ENCODE measurements around the gene P2RX6. TPM values are rescaled to one million over a fixed set of nuclear protein-coding genes. Genes with fewer than 3 reads are reported as not detected.
"Not testable (repeated sequence)": the region's sequence is repeated elsewhere in the genome, so short reads cannot be mapped to it uniquely, and the experiment has no call there.

The P2RX6 gene
- total RNA-seq, 5 donors from 2014 or later (not counting 1 experiment from before 2014, with no cell fraction given), result 0.29 to 1.6 (median 1.0) TPM

DNA sequence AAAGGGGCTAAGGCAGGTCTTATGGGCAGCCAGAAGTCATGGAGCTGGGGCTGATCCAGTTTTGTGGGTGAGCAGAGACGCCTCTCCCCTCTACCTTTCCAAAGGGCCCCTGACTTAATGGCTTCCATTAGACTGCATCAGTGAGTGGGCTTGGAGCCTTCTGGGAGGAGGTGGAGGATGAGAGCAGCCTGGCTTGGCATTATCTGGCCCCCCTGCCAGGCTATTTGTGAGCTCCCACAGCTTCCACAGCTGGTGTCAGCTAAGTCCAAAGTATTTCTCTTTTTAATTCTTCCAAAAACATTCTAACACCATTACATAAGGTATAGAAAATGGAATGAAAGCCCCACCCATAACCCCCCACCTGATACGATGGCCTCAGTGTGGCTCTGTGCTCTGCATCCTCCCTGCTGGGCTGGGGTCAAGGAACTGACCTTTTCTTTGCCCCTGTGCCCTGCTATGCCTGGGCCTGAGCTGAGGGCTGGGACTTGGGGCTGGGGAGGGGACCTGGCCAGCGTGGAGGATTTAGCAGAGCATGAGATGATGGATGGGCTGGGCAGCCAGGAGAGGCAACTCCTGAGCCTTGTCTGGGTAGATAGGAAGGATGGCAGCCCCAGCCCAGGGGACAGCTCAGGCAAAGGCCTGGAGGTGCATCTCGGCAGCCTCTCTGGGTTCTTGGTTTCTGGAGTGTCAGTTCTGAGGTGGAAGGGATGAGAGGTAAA is 43.9 kb upstream of the P2RX6 start:
- 85% methylated on average over 1 of the region's 4 CpGs for WGBS (ENCODE audit: insufficient coverage)
- ATAC-seq (replicated peaks in 1 of 4) (no peak), DNase-seq (no peak)
- Mint-ChIP-seq H3K27ac (no peak overlapping the region), H3K4me1 (no peaks in the 10 kb centered on the region), H3K27me3 (no peaks in the 10 kb centered on the region), H3K4me3 (no peak overlapping the region), H3K9me3 (no peaks in the 10 kb centered on the region), H3K36me3 (no peaks in the 10 kb centered on the region)
- Histone ChIP-seq H3K4me3 (ENCODE audit: control insufficient read depth in 1 of 2, extremely low read depth in 1 of 2, low read length in 1 of 2) (no peak overlapping the region), H3K4me1 (ENCODE audit: control insufficient read depth in 1 of 2, extremely low read depth in 1 of 2, insufficient read depth in 2 of 2, low read length in 2 of 2) (no peaks in the 10 kb centered on the region), H3K9me3 (no peaks in the 10 kb centered on the region), H3K27me3 (replicated peaks in 1 of 2; ENCODE audit: control insufficient read depth in 2 of 2, extremely low read depth in 1 of 2, insufficient read depth in 2 of 2, low read length in 1 of 2) (peaks cover 0 to 13% of the 10 kb centered on the region in 2 experiments), H3K36me3 (ENCODE audit: control insufficient read depth in 2 of 2, extremely low read depth in 1 of 2, insufficient read depth in 1 of 2, low read length in 1 of 2) (no peaks in the 10 kb centered on the region), H3K27ac (ENCODE audit: low read length) (no peak overlapping the region)
- ChIA-PET CTCF (no interaction called here), POLR2A (interaction anchor here in 1 of 2 donors (0.6 kb wide), 1 partner anchor 33 kb away, joined by 6 read pairs; no protein-coding TSS in a partner anchor)

DNA sequence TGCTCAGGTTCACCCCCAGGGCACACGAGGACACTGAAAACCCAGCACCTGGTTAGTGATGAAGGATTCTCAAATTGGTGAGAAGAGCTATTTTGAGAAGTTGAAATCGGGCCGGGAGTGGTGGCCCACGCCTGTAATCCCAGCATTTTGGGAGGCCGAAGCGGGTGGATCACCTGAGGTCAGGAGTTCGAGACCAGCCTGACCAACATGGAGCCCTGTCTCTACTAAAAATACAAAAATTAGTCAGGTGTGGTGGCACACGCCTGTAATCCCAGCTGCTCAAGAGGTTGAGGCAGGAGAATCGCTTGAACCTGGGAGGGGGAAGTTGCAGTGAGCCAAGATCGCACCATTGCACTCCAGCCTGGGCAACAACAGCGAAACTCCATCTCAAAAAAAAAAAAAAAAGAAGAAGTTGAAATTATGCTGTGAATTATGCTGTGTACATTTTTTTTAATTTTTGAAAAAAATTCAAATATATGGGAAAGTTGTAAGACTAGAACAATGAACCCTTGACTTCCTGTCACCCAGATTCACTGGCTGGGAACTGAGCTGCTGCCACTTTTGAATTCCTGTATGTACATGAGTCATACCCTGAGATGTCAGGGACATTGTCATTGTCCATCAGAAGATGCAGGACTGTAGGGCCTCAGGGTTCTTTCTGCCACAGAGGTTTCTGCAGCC is 42.8 kb upstream of the P2RX6 start:
- not testable (repeated sequence) for ATAC-seq (replicated peaks in 1 of 4)

DNA sequence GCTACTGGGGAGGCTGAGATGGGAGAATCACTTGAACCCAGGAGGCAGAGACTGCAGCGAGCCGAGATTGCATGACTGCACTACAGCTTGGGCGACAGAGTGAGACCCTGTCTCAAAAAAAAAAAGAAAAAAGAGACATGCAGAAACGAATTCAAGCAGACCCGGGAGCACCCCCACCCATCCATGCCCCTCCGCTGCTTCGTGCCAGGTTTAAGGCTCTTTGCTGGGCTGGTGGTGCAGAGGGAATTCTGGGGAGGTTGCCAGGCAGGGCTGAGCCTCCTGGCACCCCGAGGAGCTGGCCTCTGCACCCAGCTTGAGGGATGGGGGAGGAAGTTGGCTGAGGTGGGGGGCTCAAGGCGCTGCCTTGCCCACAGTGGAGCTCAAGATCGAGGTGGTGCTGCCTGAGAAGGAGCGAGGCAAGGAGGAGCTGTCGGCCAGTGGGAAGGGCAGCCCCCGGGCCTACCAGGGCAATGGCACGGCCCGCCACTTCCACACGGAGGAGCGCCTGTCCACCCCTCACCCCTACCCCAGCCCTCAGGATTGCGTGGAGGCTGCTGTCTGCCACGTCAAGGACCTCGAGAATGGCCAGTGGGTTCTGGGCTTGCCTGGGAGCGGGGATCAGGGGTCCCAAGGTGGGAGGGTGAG is 41.9 kb upstream of the P2RX6 start:
- POLR2A ChIA-PET, result interaction anchor here in 1 of 2 donors (0.5 kb wide), 1 partner anchor 29 kb away, joined by 4 read pairs; no protein-coding TSS in a partner anchor
- WGBS (ENCODE audit: insufficient coverage), result 20% methylated on average over 1 of the region's 21 CpGs
- CTCF ChIA-PET, result no interaction called here
- Histone ChIP-seq H3K4me3 (ENCODE audit: control insufficient read depth in 1 of 2, extremely low read depth in 1 of 2, low read length in 1 of 2) (no peak overlapping the region), H3K27ac (ENCODE audit: low read length) (no peak overlapping the region), H3K36me3 (ENCODE audit: control insufficient read depth in 2 of 2, extremely low read depth in 1 of 2, insufficient read depth in 1 of 2, low read length in 1 of 2) (no peaks in the 10 kb centered on the region), H3K9me3 (no peaks in the 10 kb centered on the region), H3K4me1 (ENCODE audit: control insufficient read depth in 1 of 2, extremely low read depth in 1 of 2, insufficient read depth in 2 of 2, low read length in 2 of 2) (no peaks in the 10 kb centered on the region), H3K27me3 (replicated peaks in 1 of 2; ENCODE audit: control insufficient read depth in 2 of 2, extremely low read depth in 1 of 2, insufficient read depth in 2 of 2, low read length in 1 of 2) (peaks cover 0 to 25% of the 10 kb centered on the region in 2 experiments)
- no peak for DNase-seq
- no peak overlapping the region for H3K4me3 Mint-ChIP-seq
- H3K4me1 Mint-ChIP-seq, result no peaks in the 10 kb centered on the region
- H3K27me3 Mint-ChIP-seq, result peaks cover 0 to 2% of the 10 kb centered on the region in 2 donors
- no peaks in the 10 kb centered on the region for H3K36me3 Mint-ChIP-seq
- H3K9me3 Mint-ChIP-seq, result no peaks in the 10 kb centered on the region
- ATAC-seq (replicated peaks in 1 of 4), result no peak
- H3K27ac Mint-ChIP-seq, result no peak overlapping the region

More for the DNA sequence above, 42.8 kb upstream of the P2RX6 start:
- H3K27ac ChIP-seq (ENCODE audit: low read length); CTCF ChIA-PET; H3K4me1 ChIP-seq (ENCODE audit: control insufficient read depth in 1 of 2, extremely low read depth in 1 of 2, insufficient read depth in 2 of 2, low read length in 2 of 2); H3K4me3 Mint-ChIP-seq; H3K27me3 Mint-ChIP-seq; H3K27ac Mint-ChIP-seq; H3K9me3 Mint-ChIP-seq; H3K9me3 ChIP-seq; H3K4me1 Mint-ChIP-seq; H3K4me3 ChIP-seq (ENCODE audit: control insufficient read depth in 1 of 2, extremely low read depth in 1 of 2, low read length in 1 of 2); H3K36me3 Mint-ChIP-seq; POLR2A ChIA-PET; DNase-seq; H3K36me3 ChIP-seq (ENCODE audit: control insufficient read depth in 2 of 2, extremely low read depth in 1 of 2, insufficient read depth in 1 of 2, low read length in 1 of 2): not testable (repeated sequence)
- peaks cover 0 to 19% of the 10 kb centered on the region in 2 experiments for H3K27me3 ChIP-seq (replicated peaks in 1 of 2; ENCODE audit: control insufficient read depth in 2 of 2, extremely low read depth in 1 of 2, insufficient read depth in 2 of 2, low read length in 1 of 2)
- WGBS (ENCODE audit: insufficient coverage), result 80% methylated on average over 3 of the region's 11 CpGs

DNA sequence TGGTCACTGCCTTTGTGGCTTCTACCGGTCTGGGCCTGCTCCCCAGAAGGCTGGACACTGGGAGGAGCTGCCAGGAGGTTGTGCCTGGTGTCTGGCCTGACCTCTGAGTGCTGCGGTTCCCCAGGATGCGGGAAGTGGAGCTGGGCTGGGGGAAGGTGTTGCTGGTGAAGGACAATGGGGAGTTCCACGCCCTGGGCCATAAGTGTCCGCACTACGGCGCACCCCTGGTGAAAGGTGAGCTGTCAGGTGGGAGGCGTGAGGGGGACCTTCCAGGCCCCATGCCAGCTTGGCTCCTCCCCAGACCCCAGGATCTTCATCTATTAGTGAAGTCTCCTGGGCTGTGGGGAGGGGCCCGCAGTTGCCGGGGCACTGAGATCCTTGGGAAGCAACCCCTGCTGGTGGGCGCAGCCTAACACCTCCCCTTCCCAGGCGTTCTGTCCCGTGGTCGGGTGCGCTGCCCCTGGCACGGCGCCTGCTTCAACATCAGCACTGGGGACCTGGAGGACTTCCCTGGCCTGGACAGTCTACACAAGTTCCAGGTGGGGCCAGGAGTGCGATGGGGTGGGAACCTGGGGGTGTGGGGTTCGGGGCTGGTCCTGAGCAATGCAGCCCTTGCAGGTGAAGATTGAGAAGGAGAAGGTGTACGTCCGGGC is 41.2 kb upstream of the P2RX6 start:
- no peak for DNase-seq
- ATAC-seq (replicated peaks in 1 of 4), result no peak
- H3K4me1 ChIP-seq (ENCODE audit: control insufficient read depth in 1 of 2, extremely low read depth in 1 of 2, insufficient read depth in 2 of 2, low read length in 2 of 2), result no peaks in the 10 kb centered on the region
- ChIA-PET CTCF (interaction anchor here in 1 of 2 donors (0.8 kb wide), 1 partner anchor 36 kb away, joined by 3 read pairs; no protein-coding TSS in a partner anchor), POLR2A (no interaction called here)
- no peaks in the 10 kb centered on the region for H3K36me3 ChIP-seq (ENCODE audit: control insufficient read depth in 2 of 2, extremely low read depth in 1 of 2, insufficient read depth in 1 of 2, low read length in 1 of 2)
- Mint-ChIP-seq H3K27me3 (peaks cover 0 to 2% of the 10 kb centered on the region in 2 donors), H3K36me3 (no peaks in the 10 kb centered on the region), H3K27ac (no peak overlapping the region), H3K9me3 (no peaks in the 10 kb centered on the region), H3K4me1 (peaks cover under 1 to 1% (median under 1%) of the 10 kb centered on the region in 3 donors), H3K4me3 (no peak overlapping the region)
- H3K27me3 ChIP-seq (replicated peaks in 1 of 2; ENCODE audit: control insufficient read depth in 2 of 2, extremely low read depth in 1 of 2, insufficient read depth in 2 of 2, low read length in 1 of 2), result peaks cover 0 to 31% of the 10 kb centered on the region in 2 experiments
- H3K4me3 ChIP-seq (ENCODE audit: control insufficient read depth in 1 of 2, extremely low read depth in 1 of 2, low read length in 1 of 2), result no peak overlapping the region
- H3K9me3 ChIP-seq, result no peaks in the 10 kb centered on the region
- WGBS (ENCODE audit: insufficient coverage), result 90% methylated on average over 11 of the region's 21 CpGs
- no peak overlapping the region for H3K27ac ChIP-seq (ENCODE audit: low read length)

DNA sequence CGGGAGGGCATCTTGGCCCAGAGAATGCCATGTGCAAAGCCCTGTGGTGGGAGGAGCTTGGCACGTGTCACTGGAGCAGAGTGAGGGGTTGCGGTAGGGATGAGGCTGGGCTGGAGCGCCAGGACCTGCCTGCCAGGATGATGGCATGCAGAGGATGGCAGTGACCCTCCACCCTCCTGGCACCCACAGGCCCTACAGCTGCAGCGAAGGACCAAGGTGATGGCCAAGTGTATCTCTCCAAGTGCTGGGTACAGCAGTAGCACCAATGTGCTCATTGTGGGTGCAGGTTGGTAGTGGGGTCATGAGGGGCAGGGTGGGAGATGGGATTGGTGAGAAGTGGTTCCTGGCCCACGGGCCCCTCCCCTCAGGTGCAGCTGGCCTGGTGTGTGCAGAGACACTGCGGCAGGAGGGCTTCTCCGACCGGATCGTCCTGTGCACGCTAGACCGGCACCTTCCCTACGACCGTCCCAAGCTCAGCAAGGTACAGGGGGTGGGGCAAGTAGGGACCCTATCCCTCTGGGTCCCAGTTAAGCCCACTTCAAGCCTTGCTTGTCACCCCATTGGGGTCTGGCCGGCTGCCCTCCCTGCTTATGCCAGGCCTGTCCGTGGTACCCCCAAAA is 40.5 kb upstream of the P2RX6 start:
- CTCF ChIA-PET, result interaction anchor here (0.5 to 0.8 kb wide), 2 partner anchors 37 to 556 kb away, joined by 3 read pairs; no protein-coding TSS in a partner anchor
- ATAC-seq (replicated peaks in 1 of 4) (no peak), DNase-seq (no peak)
- H3K27ac ChIP-seq (ENCODE audit: low read length), result no peak overlapping the region
- H3K27me3 ChIP-seq (replicated peaks in 1 of 2; ENCODE audit: control insufficient read depth in 2 of 2, extremely low read depth in 1 of 2, insufficient read depth in 2 of 2, low read length in 1 of 2), result peaks cover 0 to 37% of the 10 kb centered on the region in 2 experiments
- no peaks in the 10 kb centered on the region for H3K9me3 Mint-ChIP-seq
- no peaks in the 10 kb centered on the region for H3K36me3 ChIP-seq (ENCODE audit: control insufficient read depth in 2 of 2, extremely low read depth in 1 of 2, insufficient read depth in 1 of 2, low read length in 1 of 2)
- H3K9me3 ChIP-seq, result no peaks in the 10 kb centered on the region
- H3K36me3 Mint-ChIP-seq, result no peaks in the 10 kb centered on the region
- H3K27me3 Mint-ChIP-seq, result peaks cover 0 to 2% of the 10 kb centered on the region in 2 donors
- no peak overlapping the region for H3K27ac Mint-ChIP-seq
- 89% methylated on average over 3 of the region's 16 CpGs for WGBS (ENCODE audit: insufficient coverage)
- H3K4me3 ChIP-seq (ENCODE audit: control insufficient read depth in 1 of 2, extremely low read depth in 1 of 2, low read length in 1 of 2), result no peak overlapping the region
- POLR2A ChIA-PET, result no interaction called here
- H3K4me1 Mint-ChIP-seq, result peaks cover 6 to 8% (median 7%) of the 10 kb centered on the region in 3 donors
- peaks cover 0 to 7% of the 10 kb centered on the region in 2 experiments for H3K4me1 ChIP-seq (ENCODE audit: control insufficient read depth in 1 of 2, extremely low read depth in 1 of 2, insufficient read depth in 2 of 2, low read length in 2 of 2)
- no peak overlapping the region for H3K4me3 Mint-ChIP-seq
